HCT116 (cell line): Measurements from ENCODE around the gene ISOC2. TPM values are rescaled to one million over a fixed set of nuclear protein-coding genes. Genes with fewer than 3 reads are reported as not detected.
A peak's percentile ranks its signal among the peaks of the same experiment; 100 is the strongest.

Experiments used
- ATAC-seq: fragments of 200-7000 bp; cut with Tn5 transposase; 2 replicates; pipeline ENCODE4 v1.9.1; 2020; ENCODE audit warnings: mild to moderate bottlenecking, moderate library complexity
- BruUV-seq: library from RNA; stranded (reverse); fragments of 400-500 nt; replicated peaks from 2 replicates; lab custom pipeline; 2021; lab: Mats Ljungman, UMichigan
- CTCF ChIA-PET: fragments of 300-600 bp; sonication (Branson Sonifier 250); formaldehyde crosslinking; loops from one replicate; lab custom pipeline; 2021; ENCODE audit warnings: antibody characterized with exemption; lab: Charles Lee
- POLR2A ChIA-PET: fragments of 300-600, 350-600 bp; sonication (Branson Sonifier 250); formaldehyde crosslinking; loops from one replicate; lab custom pipeline; 2021; ENCODE audit warnings: antibody characterized with exemption; lab: Charles Lee
- RAD21 ChIA-PET, 2 experiments: fragments of 300-600 bp; sonication (Branson Sonifier 250); formaldehyde crosslinking; loops; one replicate each; lab custom pipeline; 2023; ENCODE audit warnings: low total read pairs in 2 of 2; ENCODE audit not compliant: uncharacterized antibody in 2 of 2, unreplicated experiment in 2 of 2, low non-redundant PET in 1 of 2; lab: Charles Lee
- DNase-seq: peaks from one replicate; pipeline ENCODE4 v3.0.0-alpha.2; 2010; ENCODE audit warnings: low read depth, low spot score
- H2AFZ ChIP-seq: fragments of 200-600 bp; shearing (Covaris generic), sonication (generic); 2 replicates; pipeline ENCODE4 v1.6.1; 2017; ENCODE audit warnings: low read depth, mixed run types, mixed read lengths, antibody characterized with exemption, low read length; ENCODE audit not compliant: poor library complexity, severe bottlenecking
- H3K27ac ChIP-seq: 2 replicates; pipeline ENCODE4 v1.5.1; 2012; ENCODE audit warnings: low read depth, low read length
- H3K27me3 ChIP-seq: fragments of 200-600 bp; sonication (generic); 2 replicates; pipeline ENCODE4 v1.6.1; 2016; ENCODE audit warnings: mixed run types, low read length, mixed read lengths; ENCODE audit not compliant: insufficient read depth
- H3K36me3 ChIP-seq, 2 experiments: fragments of 200-500 bp in 1 of 2; fragments of 200-600 bp in 1 of 2; sonication (Bioruptor generic) in 1 of 2; sonication (generic) in 1 of 2; 2 replicates each; pipeline versions ENCODE4 v1.5.1 to v1.6.1; 2014 to 2016; ENCODE audit warnings: low read length in 2 of 2, inconsistent platforms in 1 of 2, mixed read lengths in 1 of 2, mixed run types in 1 of 2; ENCODE audit not compliant: insufficient read depth in 2 of 2, control insufficient read depth in 1 of 2
- H3K4me1 ChIP-seq, 2 experiments: fragments of 200-600 bp in 1 of 2; sonication (generic) in 1 of 2; 2 replicates each; pipeline versions ENCODE4 v1.5.1 to v1.6.1; 2012 to 2017; ENCODE audit warnings: low read length in 2 of 2, inconsistent platforms in 1 of 2, mild to moderate bottlenecking in 1 of 2, mixed read lengths in 1 of 2, mixed run types in 1 of 2, moderate library complexity in 1 of 2; ENCODE audit not compliant: insufficient read depth in 2 of 2, control insufficient read depth in 1 of 2
- H3K4me2 ChIP-seq: fragments of 200-600 bp; sonication (generic); 2 replicates; pipeline ENCODE4 v1.6.1; 2017; ENCODE audit warnings: mixed run types, low read length, mixed read lengths
- H3K4me3 ChIP-seq, 2 experiments: fragments of 200-600 bp in 1 of 2; sonication (generic) in 1 of 2; replicated peaks in 1 of 2; 2 replicates each; pipeline ENCODE4 v1.5.1; 2011 to 2016; ENCODE audit warnings: low read length in 2 of 2, control low read depth in 1 of 2, low read depth in 1 of 2, mild to moderate bottlenecking in 1 of 2, mixed read lengths in 1 of 2, mixed run types in 1 of 2
- H3K79me2 ChIP-seq: fragments of 200-600 bp; sonication (generic); 2 replicates; pipeline ENCODE4 v1.6.1; 2017; ENCODE audit warnings: mild to moderate bottlenecking, mixed run types, low read length, moderate library complexity, mixed read lengths; ENCODE audit not compliant: insufficient read depth
- H3K9ac ChIP-seq: fragments of 200-600 bp; sonication (generic); 2 replicates; pipeline ENCODE4 v1.6.1; 2016; ENCODE audit warnings: low read length, mixed read lengths
- H3K9me2 ChIP-seq: fragments of 200-600 bp; sonication (generic), shearing (Covaris generic); 2 replicates; pipeline ENCODE4 v1.6.1; 2017; ENCODE audit warnings: mixed run types, mild to moderate bottlenecking, moderate library complexity; ENCODE audit not compliant: insufficient read depth
- H3K9me3 ChIP-seq, 2 experiments: fragments of 200-500 bp in 1 of 2; fragments of 200-600 bp in 1 of 2; sonication (Bioruptor generic) in 1 of 2; sonication (generic) in 1 of 2; 2 replicates each; pipeline ENCODE4 v1.6.1; 2014 to 2017; ENCODE audit warnings: low read length in 2 of 2, mixed read lengths in 2 of 2, inconsistent platforms in 1 of 2, low read depth in 1 of 2, mild to moderate bottlenecking in 1 of 2, mixed run types in 1 of 2, moderate library complexity in 1 of 2; ENCODE audit not compliant: control insufficient read depth in 1 of 2, insufficient read depth in 1 of 2
- H4K20me1 ChIP-seq: fragments of 200-600 bp; sonication (generic), shearing (Covaris generic); 2 replicates; pipeline ENCODE4 v1.6.1; 2017; ENCODE audit warnings: mixed run types, mild to moderate bottlenecking, moderate library complexity; ENCODE audit not compliant: insufficient read depth
- ATF3 ChIP-seq: IDR thresholded peaks from 2 replicates; pipeline ENCODE4 v1.6.1; 2012
- CBX3 ChIP-seq: IDR thresholded peaks from 2 replicates; pipeline ENCODE4 v1.6.1; 2012; ENCODE audit warnings: low read depth
- CEBPB ChIP-seq: IDR thresholded peaks from 2 replicates; pipeline ENCODE4 v1.6.1; 2012; ENCODE audit warnings: low read depth
- EGR1 ChIP-seq: IDR thresholded peaks from 2 replicates; pipeline ENCODE4 v1.6.1; 2012; ENCODE audit warnings: low read depth
- ELF1 ChIP-seq: IDR thresholded peaks from 2 replicates; pipeline ENCODE4 v1.6.1; 2012; ENCODE audit warnings: low read depth, borderline replicate concordance
- EZH2 ChIP-seq: fragments of 200-600 bp; sonication (generic); IDR thresholded peaks from 2 replicates; pipeline ENCODE4 v1.6.1; 2017; ENCODE audit warnings: antibody characterized with exemption, mixed run types
- EZH2phosphoT487 ChIP-seq: fragments of 200-600 bp; IDR thresholded peaks from 2 replicates; pipeline ENCODE4 v1.6.1; 2018; ENCODE audit warnings: antibody characterized with exemption, borderline replicate concordance
- FOSL1 ChIP-seq: IDR thresholded peaks from 2 replicates; pipeline ENCODE4 v1.6.1; 2012; ENCODE audit warnings: low read depth
- JUND ChIP-seq: IDR thresholded peaks from 2 replicates; pipeline ENCODE4 v1.6.1; 2012
- POLR2A ChIP-seq: IDR thresholded peaks from 2 replicates; pipeline ENCODE4 v1.7.0; 2011; ENCODE audit warnings: borderline replicate concordance; ENCODE audit not compliant: insufficient read depth, insufficient read length; ENCODE audit errors: extremely low read depth
- POLR2AphosphoS5 ChIP-seq: IDR thresholded peaks from 2 replicates; pipeline ENCODE4 v1.6.1; 2011; ENCODE audit warnings: mild to moderate bottlenecking, low read depth, low read length, moderate library complexity
- RAD21 ChIP-seq: IDR thresholded peaks from 2 replicates; pipeline ENCODE4 v1.6.1; 2012; ENCODE audit warnings: low read depth, mild to moderate bottlenecking
- REST ChIP-seq: IDR thresholded peaks from 2 replicates; pipeline ENCODE4 v1.6.1; 2012; ENCODE audit warnings: low read depth
- SP1 ChIP-seq: IDR thresholded peaks from 2 replicates; pipeline ENCODE4 v1.6.1; 2012; ENCODE audit warnings: low read depth
- SRF ChIP-seq: IDR thresholded peaks from 2 replicates; pipeline ENCODE4 v1.6.1; 2012; ENCODE audit warnings: low read depth
- TCF7L2 ChIP-seq: IDR thresholded peaks from 2 replicates; pipeline ENCODE4 v1.7.0; 2011; ENCODE audit warnings: borderline replicate concordance, inconsistent platforms; ENCODE audit not compliant: insufficient read depth, insufficient read length; ENCODE audit errors: extremely low read depth
- YY1 ChIP-seq: IDR thresholded peaks from 2 replicates; pipeline ENCODE4 v1.6.1; 2011; ENCODE audit warnings: low read length, low read depth, moderate library complexity, mild to moderate bottlenecking; ENCODE audit not compliant: insufficient replicate concordance; ENCODE audit errors: extremely low read depth
- ZBTB33 ChIP-seq: IDR thresholded peaks from 2 replicates; pipeline ENCODE4 v1.6.1; 2011; ENCODE audit warnings: mild to moderate bottlenecking, low read length, moderate library complexity; ENCODE audit not compliant: insufficient replicate concordance; ENCODE audit errors: extremely low read depth
- ZFX ChIP-seq: fragments of 450-650 bp; IDR thresholded peaks from 2 replicates; pipeline ENCODE4 v1.6.1; 2017
- intact Hi-C: fragments of 100-400 bp; cut with micrococcal nuclease; formaldehyde crosslinking; loops from 2 replicates; pipeline ENCODE4 v1.10.0; 2022
- total RNA-seq: library from RNA; stranded (reverse); gene quantifications from one replicate; pipeline ENCODE4 v1.2.1, GENCODE V29; 2021; ENCODE audit not compliant: unreplicated experiment

The ISOC2 gene
- total RNA-seq, 1 experiment from 2014 or later = 56.8 TPM

GRCh38 chr19:55407800-55408532, 53.5 kb downstream of the ISOC2 start:
- DNase-seq (peak; percentile 98), ATAC-seq (peak; percentile 94)
- Histone ChIP-seq H3K9me3 (no peaks in the 10 kb centered on the region), H3K9ac (peak overlapping the region; percentile 99), H4K20me1 (peaks cover 11% of the 10 kb centered on the region; the same call in 1 of the 2 replicates), H3K79me2 (peaks cover 44% of the 10 kb centered on the region), H3K4me2 (peak overlapping the region; percentile 83), H3K9me2 (no peaks in the 10 kb centered on the region), H3K4me1 (peaks cover 12 to 27% of the 10 kb centered on the region in 2 experiments), H2AFZ (peak overlapping the region; percentile 67), H3K4me3 (peak overlapping the region; percentile 81 to 93), H3K36me3 (peaks cover 23 to 34% of the 10 kb centered on the region in 2 experiments), H3K27me3 (no peaks in the 10 kb centered on the region), H3K27ac (peak overlapping the region; percentile 95)
- BruUV-seq = no TSS peak
- RAD21 ChIA-PET = no interaction called here
- POLR2A ChIA-PET = interaction anchor here (0.6 to 1.8 kb wide), 24 partner anchors 9 to 328 kb away, joined by 3 to 17 read pairs (median 5); partner anchors contain the start of genes HSPBP1, ISOC2, PPP6R1 and TMEM238
- CTCF ChIA-PET = interaction anchor here (2.0 kb wide), 1 partner anchor 261 kb away, joined by 6 read pairs; no protein-coding TSS in a partner anchor
- intact Hi-C loops = no loop called here
- TF ChIP-seq POLR2AphosphoS5 = no peak
- TF ChIP-seq SRF = no peak
- TF ChIP-seq SP1 = peak; percentile 91
- peak; percentile 55; the same call in 1 of the 2 replicates for TF ChIP-seq EGR1
- no peak for TF ChIP-seq FOSL1
- TF ChIP-seq ELF1 = no peak; the same call in 1 of the 2 replicates
- peak; percentile 79 for TF ChIP-seq TCF7L2
- TF ChIP-seq EZH2 = no peak
- TF ChIP-seq ATF3 = no peak
- no peak for TF ChIP-seq JUND
- no peak for TF ChIP-seq EZH2phosphoT487
- no peak for TF ChIP-seq CEBPB
- TF ChIP-seq ZBTB33 = no peak
- peak; percentile 74 for TF ChIP-seq CBX3
- no peak for TF ChIP-seq REST
- no peak for TF ChIP-seq ZFX
- TF ChIP-seq RAD21 = no peak
- no peak for TF ChIP-seq POLR2A
- peak; percentile 60 for TF ChIP-seq YY1
